Neuronal stem cell (in vitro differentiated cells): ENCODE data around the gene DUSP18.
"Not testable (repeated sequence)": the region's sequence is repeated elsewhere in the genome, so short reads cannot be mapped to it uniquely, and the experiment has no call there.

ENCODE experiments used
- DNase-seq: peaks from one replicate; pipeline ENCODE4 v3.0.0-alpha.2; 2013; ENCODE audit warnings: low spot score
- H2AFZ ChIP-seq: one replicate; pipeline ENCODE4 v1.6.1; 2013; ENCODE audit warnings: mild to moderate bottlenecking, low read length, inconsistent platforms
- H2AK5ac ChIP-seq: 2 replicates; pipeline ENCODE4 v1.6.1; 2013; ENCODE audit warnings: low read depth, mild to moderate bottlenecking, inconsistent platforms, low read length, moderate library complexity, mixed read lengths
- H2BK120ac ChIP-seq: 2 replicates; pipeline ENCODE4 v1.6.1; 2013; ENCODE audit warnings: low read depth, mild to moderate bottlenecking, inconsistent platforms, low read length, moderate library complexity, mixed read lengths
- H2BK12ac ChIP-seq: one replicate; pipeline ENCODE4 v1.6.1; 2013; ENCODE audit warnings: low read length, inconsistent platforms
- H2BK15ac ChIP-seq: 2 replicates; pipeline ENCODE4 v1.6.1; 2013; ENCODE audit warnings: mild to moderate bottlenecking, low read length, inconsistent platforms, mixed read lengths
- H2BK5ac ChIP-seq: one replicate; pipeline ENCODE4 v1.6.1; 2013; ENCODE audit warnings: inconsistent platforms, mild to moderate bottlenecking, low read length, moderate library complexity
- H3K14ac ChIP-seq: one replicate; pipeline ENCODE4 v1.6.1; 2013; ENCODE audit warnings: low read length, inconsistent platforms
- H3K18ac ChIP-seq: 2 replicates; pipeline ENCODE4 v1.6.1; 2013; ENCODE audit warnings: low read length, inconsistent platforms
- H3K23ac ChIP-seq: 2 replicates; pipeline ENCODE4 v1.6.1; 2013; ENCODE audit warnings: low read depth, mild to moderate bottlenecking, mixed read lengths, low read length, inconsistent platforms; ENCODE audit not compliant: poor library complexity
- H3K27ac ChIP-seq: replicated peaks from 3 replicates; pipeline ENCODE4 v1.5.1; 2013; ENCODE audit warnings: low read length, inconsistent platforms
- H3K27me3 ChIP-seq, 3 experiments: 2 replicates each; pipeline ENCODE4 v1.6.1; 2013; ENCODE audit warnings: low read length in 3 of 3, mild to moderate bottlenecking in 2 of 3, inconsistent platforms in 1 of 3, low read depth in 1 of 3, mixed read lengths in 1 of 3, moderate library complexity in 1 of 3; ENCODE audit not compliant: control insufficient read depth in 3 of 3, insufficient read depth in 3 of 3
- H3K36me3 ChIP-seq, 2 donors: replicated peaks in 1 of 2; 2 replicates each; pipeline ENCODE4 v1.6.1; 2013; ENCODE audit warnings: low read length in 2 of 2; ENCODE audit not compliant: control insufficient read depth in 2 of 2, insufficient read depth in 2 of 2
- H3K4ac ChIP-seq: 2 replicates; pipeline ENCODE4 v1.6.1; 2013; ENCODE audit warnings: inconsistent platforms, mild to moderate bottlenecking, low read length, moderate library complexity
- H3K4me1 ChIP-seq, 2 donors: 1 replicate in 1 of 2; 2 replicates in 1 of 2; pipeline ENCODE4 v1.6.1; 2013; ENCODE audit warnings: low read length in 2 of 2, low read depth in 1 of 2; ENCODE audit not compliant: control insufficient read depth in 2 of 2, insufficient read depth in 1 of 2
- H3K4me2 ChIP-seq: one replicate; pipeline ENCODE4 v1.6.1; 2013; ENCODE audit warnings: mild to moderate bottlenecking, low read length, inconsistent platforms; ENCODE audit not compliant: insufficient read depth, poor library complexity, severe bottlenecking
- H3K4me3 ChIP-seq, 2 donors: 2 replicates each; pipeline ENCODE4 v1.5.1; 2013; ENCODE audit warnings: low read length in 2 of 2, mild to moderate bottlenecking in 2 of 2, inconsistent platforms in 1 of 2, moderate library complexity in 1 of 2
- H3K79me1 ChIP-seq: one replicate; pipeline ENCODE4 v1.6.1; 2013; ENCODE audit warnings: low read depth, mild to moderate bottlenecking, inconsistent platforms, low read length, moderate library complexity
- H3K9ac ChIP-seq: one replicate; pipeline ENCODE4 v1.6.1; 2013; ENCODE audit warnings: mild to moderate bottlenecking, low read depth, low read length, inconsistent platforms; ENCODE audit not compliant: poor library complexity
- H3K9me3 ChIP-seq, 2 donors: replicated peaks in 1 of 2; 2 replicates each; pipeline versions ENCODE3 to v1.6.1; 2013; ENCODE audit warnings: low read length in 2 of 2, mild to moderate bottlenecking in 2 of 2, inconsistent platforms in 1 of 2, low read depth in 1 of 2, mixed read lengths in 1 of 2, moderate library complexity in 1 of 2; ENCODE audit not compliant: control insufficient read depth in 2 of 2, insufficient read depth in 1 of 2
- H4K8ac ChIP-seq: one replicate; pipeline ENCODE4 v1.6.1; 2013; ENCODE audit warnings: low read depth, mild to moderate bottlenecking, inconsistent platforms, low read length, moderate library complexity
- H4K91ac ChIP-seq: one replicate; pipeline ENCODE4 v1.6.1; 2013; ENCODE audit warnings: low read length, low read depth, mild to moderate bottlenecking, inconsistent platforms; ENCODE audit not compliant: poor library complexity
- WGBS, 2 donors: extraction: QIAGEN DNeasy Blood & Tissue Kit; methylation state at CpG; one replicate each; pipeline ENCODE4 v1.1.7; 2013; ENCODE audit warnings: missing lambda C conversion rate in 2 of 2, mixed read lengths in 1 of 2; ENCODE audit not compliant: insufficient read length in 2 of 2, insufficient replicate concordance in 1 of 2; ENCODE audit errors: extremely low coverage in 2 of 2; 5-methylcytosine and 5-hydroxymethylcytosine counted together

Gene DUSP18

DNA sequence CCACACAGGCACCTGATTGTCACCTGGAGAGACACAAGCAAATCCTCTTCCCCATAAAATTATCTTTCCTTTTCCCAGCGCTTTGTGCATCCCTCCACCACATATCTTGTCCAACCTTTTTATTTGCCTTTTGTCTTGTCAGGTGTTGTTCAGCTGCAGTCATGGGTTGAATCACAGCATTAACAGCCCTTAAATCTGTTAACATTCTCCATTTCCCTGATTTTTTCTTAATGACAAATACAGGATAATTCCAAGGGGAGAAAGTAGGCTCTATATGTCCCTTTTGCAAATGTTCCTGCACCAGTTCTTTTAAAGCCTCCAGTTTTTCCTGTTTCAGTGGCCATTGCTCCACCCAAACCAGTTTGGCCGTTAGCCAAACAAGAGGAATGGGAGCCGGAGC, 8.9 kb upstream of the DUSP18 start:
- not testable (repeated sequence) for H2BK5ac ChIP-seq, H3K4me1 ChIP-seq, H4K91ac ChIP-seq, H2AFZ ChIP-seq, H3K9me3 ChIP-seq, DNase-seq, H2AK5ac ChIP-seq, H3K36me3 ChIP-seq, H3K4me2 ChIP-seq, H2BK12ac ChIP-seq, H3K79me1 ChIP-seq, H3K23ac ChIP-seq, H4K8ac ChIP-seq, H3K18ac ChIP-seq, H2BK120ac ChIP-seq, H3K27ac ChIP-seq, H3K14ac ChIP-seq, H3K9ac ChIP-seq, H3K4me3 ChIP-seq, H3K4ac ChIP-seq, H2BK15ac ChIP-seq
- WGBS, 2 donors, result no CpG with 5 or more reads among the region's 3 CpGs
- peaks cover 0 to 23% (median 0%) of the 10 kb centered on the region in 3 experiments for H3K27me3 ChIP-seq

DNA sequence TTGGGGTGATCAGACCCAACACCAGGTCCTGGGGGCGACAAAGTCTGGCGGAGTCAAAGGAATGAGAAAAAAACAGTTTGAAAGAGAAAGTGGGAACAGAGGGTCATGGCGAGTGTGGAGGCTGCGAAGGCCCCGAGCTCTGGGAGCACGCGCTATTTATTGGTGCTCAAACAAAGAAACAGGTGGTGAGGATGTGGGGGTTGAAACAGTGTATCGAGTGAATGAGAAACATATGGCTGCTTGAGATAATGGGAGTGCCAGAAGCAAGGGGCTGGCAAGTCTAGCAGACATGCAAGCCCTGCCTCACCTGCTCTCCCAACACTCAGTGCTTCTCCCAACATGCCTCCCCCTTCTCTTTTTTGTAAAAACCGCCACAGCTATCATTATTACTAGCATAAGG, 7.8 kb upstream of the DUSP18 start:
- WGBS, 2 donors, result no CpG with 5 or more reads among the region's 9 CpGs
- H2BK5ac ChIP-seq, result no peak overlapping the region

DNA sequence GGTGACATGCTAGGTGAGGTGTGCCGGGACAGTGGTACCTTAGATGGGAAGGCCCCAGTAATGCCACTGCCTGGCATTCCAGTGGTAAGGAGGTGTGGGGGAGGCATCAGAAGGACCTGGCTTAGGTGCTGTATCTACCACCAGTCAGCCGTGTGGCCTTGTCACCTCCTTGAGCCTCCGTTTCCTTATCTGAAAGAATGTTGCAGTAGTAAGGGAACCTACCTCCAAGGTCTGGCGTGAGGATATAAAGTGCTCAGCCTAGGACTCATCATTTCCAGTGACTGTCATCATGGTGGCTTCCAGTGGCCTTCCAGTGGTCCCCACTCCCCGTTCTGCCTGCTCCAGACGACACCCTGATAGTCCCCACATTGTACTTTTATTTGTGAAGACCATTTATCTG, 6.8 kb upstream of the DUSP18 start:
- Histone ChIP-seq H2BK5ac (no peak overlapping the region), H3K18ac (no peak overlapping the region), H2BK120ac (no peak overlapping the region), H2BK12ac (no peak overlapping the region), H3K23ac (no peak overlapping the region), H4K8ac (no peak overlapping the region), H3K14ac (no peak overlapping the region), H2AK5ac (no peak overlapping the region), H2AFZ (no peak overlapping the region), H3K27ac (no peak overlapping the region), H3K4me3 (no peak overlapping the region), H2BK15ac (no peak overlapping the region), H3K4me1 (peaks cover 3 to 5% of the 10 kb centered on the region in 2 donors), H3K36me3 (no peaks in the 10 kb centered on the region), H3K27me3 (peaks cover 0 to 24% (median 0%) of the 10 kb centered on the region in 3 experiments), H3K79me1 (no peaks in the 10 kb centered on the region), H3K9ac (no peak overlapping the region), H3K4me2 (no peak overlapping the region), H3K9me3 (no peaks in the 10 kb centered on the region), H4K91ac (no peak overlapping the region), H3K4ac (no peak overlapping the region)
- no CpG with 5 or more reads among the region's 6 CpGs for WGBS, 2 donors
- no peak for DNase-seq

More for the DNA sequence above, 7.8 kb upstream of the DUSP18 start:
- no peak overlapping the region for H3K9ac ChIP-seq
- no peak overlapping the region for H3K18ac ChIP-seq
- H2BK120ac ChIP-seq, result no peak overlapping the region
- no peak overlapping the region for H3K4me2 ChIP-seq
- H3K27me3 ChIP-seq, result peaks cover 0 to 20% (median 0%) of the 10 kb centered on the region in 3 experiments
- H3K14ac ChIP-seq, result no peak overlapping the region
- H3K4me3 ChIP-seq, result no peak overlapping the region
- peaks cover 6 to 8% of the 10 kb centered on the region in 2 donors for H3K4me1 ChIP-seq
- H2AK5ac ChIP-seq, result no peak overlapping the region
- H3K36me3 ChIP-seq, result no peaks in the 10 kb centered on the region
- H2BK15ac ChIP-seq, result no peak overlapping the region
- no peak overlapping the region for H2BK12ac ChIP-seq
- H3K79me1 ChIP-seq, result no peaks in the 10 kb centered on the region
- H3K27ac ChIP-seq, result no peak overlapping the region
- no peak overlapping the region for H4K8ac ChIP-seq
- no peak overlapping the region for H4K91ac ChIP-seq
- no peak overlapping the region for H3K23ac ChIP-seq
- DNase-seq, result no peak
- H2AFZ ChIP-seq, result no peak overlapping the region
- H3K9me3 ChIP-seq, result no peaks in the 10 kb centered on the region
- no peak overlapping the region for H3K4ac ChIP-seq

DNA sequence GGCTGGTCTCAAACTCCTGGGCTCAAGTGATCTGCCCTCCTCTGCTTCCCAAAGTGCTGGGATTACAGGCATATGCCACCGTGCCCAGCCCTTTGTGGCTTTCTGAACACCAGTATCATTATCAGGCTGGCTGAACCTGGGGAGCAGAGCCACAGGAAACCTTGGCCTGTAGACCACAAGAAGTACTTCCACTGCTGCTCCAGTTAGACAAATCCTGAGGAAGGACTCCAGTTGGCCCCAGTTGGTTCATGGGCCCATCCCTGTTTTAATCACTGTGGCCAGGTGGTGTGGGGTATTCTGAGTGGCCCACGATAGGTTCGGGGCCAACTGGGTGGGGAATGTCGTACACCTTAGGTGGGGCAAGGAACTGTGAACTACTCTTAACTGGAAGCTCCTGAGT, 5.5 kb upstream of the DUSP18 start:
- no peak overlapping the region for H3K23ac ChIP-seq
- no peak overlapping the region for H3K27ac ChIP-seq
- no peak overlapping the region for H4K8ac ChIP-seq
- H3K4me2 ChIP-seq, result no peak overlapping the region
- no peaks in the 10 kb centered on the region for H3K79me1 ChIP-seq
- no peak overlapping the region for H3K9ac ChIP-seq
- no peak overlapping the region for H2BK15ac ChIP-seq
- H3K4ac ChIP-seq, result no peak overlapping the region
- H2AFZ ChIP-seq, result no peak overlapping the region
- no peak overlapping the region for H2AK5ac ChIP-seq
- H3K4me1 ChIP-seq, result peaks cover 3 to 5% of the 10 kb centered on the region in 2 donors
- no peak overlapping the region for H2BK5ac ChIP-seq
- peaks cover 0 to 36% (median 6%) of the 10 kb centered on the region in 3 experiments for H3K27me3 ChIP-seq
- WGBS, 2 donors, result no CpG with 5 or more reads among the region's 4 CpGs
- H3K4me3 ChIP-seq, result no peak overlapping the region
- H3K14ac ChIP-seq, result no peak overlapping the region
- H2BK12ac ChIP-seq, result no peak overlapping the region
- DNase-seq, result no peak
- H3K18ac ChIP-seq, result no peak overlapping the region
- H3K9me3 ChIP-seq, result no peaks in the 10 kb centered on the region
- H2BK120ac ChIP-seq, result no peak overlapping the region
- H4K91ac ChIP-seq, result no peak overlapping the region
- no peaks in the 10 kb centered on the region for H3K36me3 ChIP-seq
